GM19240 (cell line): ENCODE results near the gene SLC15A1.
"Not testable (repeated sequence)": the region's sequence is repeated elsewhere in the genome, so short reads cannot be mapped to it uniquely, and the experiment has no call there.

Experiments
- DNase-seq: peaks from one replicate; pipeline ENCODE4 v3.0.0; 2011; ENCODE audit warnings: low spot score; ENCODE audit not compliant: insufficient read length

Gene SLC15A1

GRCh38 chr13:98781045-98781444, 28.6 kb upstream of the SLC15A1 start:
- DNase-seq = no peak

- DNase-seq = no peak
Observed at GRCh38 chr13:98780451-98780850, 28.0 kb upstream of the SLC15A1 start.

GRCh38 chr13:98779695-98780094, 27.2 kb upstream of the SLC15A1 start:
- DNase-seq = no peak

GRCh38 chr13:98778749-98779148, 26.3 kb upstream of the SLC15A1 start:
- no peak for DNase-seq

GRCh38 chr13:98776644-98777043, 24.2 kb upstream of the SLC15A1 start:
- no peak for DNase-seq

- no peak for DNase-seq
Observed at GRCh38 chr13:98775844-98776598, 23.5 kb upstream of the SLC15A1 start.

GRCh38 chr13:98775386-98775785, 22.9 kb upstream of the SLC15A1 start:
- DNase-seq = no peak

- no peak for DNase-seq
Observed at GRCh38 chr13:98774776-98775175, 22.3 kb upstream of the SLC15A1 start.

- DNase-seq = no peak
Observed at GRCh38 chr13:98773921-98774320, 21.4 kb upstream of the SLC15A1 start.

- DNase-seq = no peak
Observed at GRCh38 chr13:98772794-98773452, 20.5 kb upstream of the SLC15A1 start.

GRCh38 chr13:98771838-98772611, 19.6 kb upstream of the SLC15A1 start:
- DNase-seq = no peak

GRCh38 chr13:98769736-98770135, 17.3 kb upstream of the SLC15A1 start:
- DNase-seq = no peak

- DNase-seq = no peak
Observed at GRCh38 chr13:98768522-98768921, 16.1 kb upstream of the SLC15A1 start.

GRCh38 chr13:98766697-98767096, 14.2 kb upstream of the SLC15A1 start:
- no peak for DNase-seq

- DNase-seq = no peak
Observed at GRCh38 chr13:98765996-98766519, 13.6 kb upstream of the SLC15A1 start.

GRCh38 chr13:98761986-98762616, 9.6 kb upstream of the SLC15A1 start:
- DNase-seq = no peak

GRCh38 chr13:98761126-98761985, 8.9 kb upstream of the SLC15A1 start:
- peak; percentile 48 for DNase-seq

- no peak for DNase-seq
Observed at GRCh38 chr13:98755729-98756128, 3.3 kb upstream of the SLC15A1 start.

GRCh38 chr13:98755116-98755515, 2.6 kb upstream of the SLC15A1 start:
- DNase-seq = no peak

- DNase-seq = not testable (repeated sequence)
Observed at GRCh38 chr13:98754468-98754867, 2.0 kb upstream of the SLC15A1 start.
